ENCODE results near the gene UBE2J1.
"Not testable (repeated sequence)": the region's sequence is repeated elsewhere in the genome, so short reads cannot be mapped to it uniquely, and the experiment has no call there.

Gene UBE2J1

DNA sequence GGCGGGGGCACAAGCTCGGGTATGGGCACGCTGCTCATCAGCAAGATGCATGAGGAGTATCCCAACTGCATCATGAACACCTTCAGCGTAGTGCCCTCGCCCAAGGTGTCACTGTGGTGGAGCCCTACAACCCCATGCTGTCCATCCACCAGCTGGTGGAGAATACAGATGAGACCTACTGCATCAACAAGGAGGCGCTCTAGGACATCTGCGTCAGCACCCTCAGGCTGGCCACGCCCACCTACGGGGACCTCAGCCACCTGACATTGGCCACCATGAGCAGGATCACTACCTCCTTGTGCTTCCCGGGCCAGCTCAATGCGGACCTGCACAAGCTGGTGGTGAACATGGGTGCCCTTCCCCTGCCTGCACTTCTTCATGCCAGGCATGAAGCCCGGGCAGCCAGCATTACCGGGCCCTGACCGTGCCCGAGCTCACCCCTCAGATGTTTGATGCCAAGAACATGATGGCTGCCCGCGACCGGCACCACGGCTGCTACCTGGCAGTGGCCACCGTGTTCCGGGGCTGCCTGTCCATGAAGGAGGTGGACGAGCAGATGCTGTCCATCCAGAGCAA is 50.2 kb downstream of the UBE2J1 start:
- H3K27me3 ChIP-seq (ENCODE audit: insufficient read depth, low read length) = peaks cover 73% of the 10 kb centered on the region
- no peaks in the 10 kb centered on the region for H3K79me2 ChIP-seq (ENCODE audit: control insufficient read depth, insufficient read depth, low read length, unreplicated experiment)
- H3K4me3 ChIP-seq (ENCODE audit: low read depth, low read length) = no peak overlapping the region
- H2AFZ ChIP-seq (ENCODE audit: low read length, unreplicated experiment) = no peak overlapping the region
- H3K27ac ChIP-seq (ENCODE audit: low read depth, low read length) = no peak overlapping the region
- H3K4me1 ChIP-seq (ENCODE audit: control insufficient read depth, insufficient read depth, low read length, unreplicated experiment) = peaks cover 17% of the 10 kb centered on the region
- no peaks in the 10 kb centered on the region for H3K36me3 ChIP-seq (ENCODE audit: insufficient read depth, low read length)

DNA sequence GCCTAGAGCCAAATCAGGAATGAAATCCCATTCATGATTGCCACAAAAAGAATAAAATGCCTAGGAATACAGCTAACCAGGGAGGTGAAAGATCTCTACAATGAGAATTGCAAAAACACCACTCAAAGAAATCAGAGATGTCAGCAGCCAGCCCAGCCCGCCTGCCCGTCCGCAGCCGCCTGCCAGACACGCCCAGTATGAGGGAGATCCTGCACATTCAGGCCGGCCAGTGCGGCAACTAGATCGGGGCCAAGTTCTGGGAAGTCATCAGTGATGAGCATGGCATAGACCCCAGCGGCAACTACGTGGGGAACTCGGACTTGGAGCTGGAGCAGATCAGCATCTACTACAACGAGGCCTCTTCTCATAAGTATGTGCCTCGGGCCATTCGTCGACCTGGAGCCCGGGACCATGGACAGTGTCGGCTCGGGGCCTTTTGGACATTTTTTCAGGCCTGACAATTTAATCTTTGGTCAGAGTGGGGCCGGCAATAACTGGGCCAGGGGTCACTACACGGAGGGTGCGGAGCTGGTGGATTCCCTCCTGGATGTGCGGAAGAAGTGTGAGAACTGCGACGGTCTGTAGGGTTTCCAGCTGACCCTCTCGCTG is 50.8 kb downstream of the UBE2J1 start:
- Histone ChIP-seq H3K36me3 (ENCODE audit: insufficient read depth, low read length) (no peaks in the 10 kb centered on the region), H3K4me1 (ENCODE audit: control insufficient read depth, insufficient read depth, low read length, unreplicated experiment) (peaks cover 17% of the 10 kb centered on the region), H3K27ac (ENCODE audit: low read depth, low read length) (no peak overlapping the region), H3K4me3 (ENCODE audit: low read depth, low read length) (no peak overlapping the region), H2AFZ (ENCODE audit: low read length, unreplicated experiment) (no peak overlapping the region), H3K27me3 (ENCODE audit: insufficient read depth, low read length) (peaks cover 69% of the 10 kb centered on the region), H3K79me2 (ENCODE audit: control insufficient read depth, insufficient read depth, low read length, unreplicated experiment) (no peaks in the 10 kb centered on the region)

DNA sequence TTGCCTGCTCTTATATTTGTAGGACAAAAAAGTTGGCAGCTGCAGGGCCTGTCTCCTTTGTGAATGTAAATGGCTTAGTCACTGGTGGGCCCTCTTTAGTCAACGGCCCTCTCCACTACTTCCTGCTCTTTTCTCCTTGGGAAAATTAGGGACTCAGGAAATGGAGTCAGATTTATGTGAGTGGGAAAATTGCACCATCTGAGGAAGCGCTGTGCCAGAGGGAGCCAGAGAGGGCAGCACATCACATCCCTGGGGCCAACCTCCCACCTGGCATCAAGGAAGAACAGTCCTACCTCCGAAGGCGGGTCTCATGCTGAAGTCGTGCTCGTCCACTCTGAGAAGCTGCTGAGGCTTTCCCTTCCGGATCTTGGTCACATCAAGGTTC is 53.1 kb downstream of the UBE2J1 start:
- Histone ChIP-seq H3K27me3 (ENCODE audit: insufficient read depth, low read length) (peaks cover 57% of the 10 kb centered on the region), H3K4me1 (ENCODE audit: control insufficient read depth, insufficient read depth, low read length, unreplicated experiment) (peaks cover 17% of the 10 kb centered on the region), H3K79me2 (ENCODE audit: control insufficient read depth, insufficient read depth, low read length, unreplicated experiment) (no peaks in the 10 kb centered on the region), H3K27ac (ENCODE audit: low read depth, low read length) (no peak overlapping the region), H2AFZ (ENCODE audit: low read length, unreplicated experiment) (no peak overlapping the region), H3K4me3 (ENCODE audit: low read depth, low read length) (no peak overlapping the region), H3K36me3 (ENCODE audit: insufficient read depth, low read length) (no peaks in the 10 kb centered on the region)

DNA sequence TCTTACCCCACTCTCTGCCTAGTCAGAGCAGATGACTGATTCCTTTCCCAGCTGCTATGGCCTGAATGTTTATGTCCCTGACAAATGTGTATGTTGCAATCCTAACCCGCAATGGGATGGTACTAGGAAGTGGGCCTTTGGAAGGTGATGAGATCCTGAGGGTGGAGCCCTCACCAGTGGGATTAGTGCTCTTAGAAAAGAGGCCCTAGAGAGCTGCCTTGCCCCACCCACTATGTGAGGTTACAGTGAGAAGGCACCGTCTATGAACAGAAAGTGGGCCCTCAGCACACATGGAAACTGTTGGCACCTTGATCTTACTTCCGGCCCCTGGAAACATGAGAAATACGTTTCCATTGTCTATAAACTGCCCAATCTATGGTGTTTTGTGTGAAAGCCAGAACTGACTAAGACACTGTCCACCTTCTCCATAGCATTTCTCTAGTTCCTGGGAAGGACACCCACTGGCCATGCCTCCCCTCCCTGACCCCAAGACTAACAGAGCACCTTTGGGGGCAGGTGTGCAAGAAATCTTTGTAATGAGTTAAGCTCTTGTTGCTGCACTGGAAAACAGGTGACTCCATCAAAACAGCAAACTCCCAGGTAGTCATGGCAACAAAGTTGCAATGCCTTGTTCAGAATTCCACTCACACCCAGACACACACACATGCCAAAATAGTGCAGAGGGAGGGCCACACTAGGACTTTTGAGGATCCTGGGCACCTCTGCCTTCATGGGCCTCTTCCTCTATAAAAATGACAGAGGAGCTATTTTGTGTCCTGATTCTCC is 53.6 kb downstream of the UBE2J1 start:
- H3K79me2 ChIP-seq (ENCODE audit: control insufficient read depth, insufficient read depth, low read length, unreplicated experiment) = no peaks in the 10 kb centered on the region
- H3K27ac ChIP-seq (ENCODE audit: low read depth, low read length) = no peak overlapping the region
- H3K4me3 ChIP-seq (ENCODE audit: low read depth, low read length) = no peak overlapping the region
- no peaks in the 10 kb centered on the region for H3K36me3 ChIP-seq (ENCODE audit: insufficient read depth, low read length)
- H3K4me1 ChIP-seq (ENCODE audit: control insufficient read depth, insufficient read depth, low read length, unreplicated experiment) = peaks cover 17% of the 10 kb centered on the region
- peaks cover 60% of the 10 kb centered on the region for H3K27me3 ChIP-seq (ENCODE audit: insufficient read depth, low read length)
- H2AFZ ChIP-seq (ENCODE audit: low read length, unreplicated experiment) = no peak overlapping the region

DNA sequence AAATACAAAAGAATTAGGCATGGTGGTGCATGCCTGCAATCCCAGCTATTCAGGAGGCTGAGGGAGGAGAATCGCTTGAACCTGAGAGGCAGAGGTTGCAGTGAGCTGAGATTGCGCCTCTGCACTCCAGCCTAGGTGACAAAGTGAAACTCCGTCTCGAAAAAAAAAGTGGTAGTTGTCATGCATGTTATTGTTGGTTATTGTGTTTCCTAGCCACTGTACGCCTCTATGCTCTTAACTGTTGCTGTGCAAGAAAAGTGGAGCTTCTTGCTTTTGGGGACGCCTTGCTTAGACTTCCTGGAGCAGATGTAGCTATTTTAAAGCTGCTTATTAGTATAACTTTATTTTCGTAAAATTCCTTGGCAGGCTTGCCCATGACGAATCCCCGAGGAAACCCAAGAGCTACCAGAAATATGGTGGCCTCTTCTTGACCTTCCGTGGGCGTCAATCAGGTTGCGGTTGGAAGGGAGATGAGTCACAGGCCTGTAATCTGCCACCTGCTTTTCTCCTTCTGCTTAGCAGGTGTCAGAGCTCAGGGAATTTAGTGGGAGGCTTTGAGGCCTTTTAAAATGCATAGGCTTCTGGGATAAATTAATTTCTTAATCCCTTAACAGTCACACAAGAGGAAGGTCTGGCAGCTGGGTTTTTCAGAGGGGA is 54.7 kb downstream of the UBE2J1 start:
- Histone ChIP-seq H3K4me3 (ENCODE audit: low read depth, low read length) (no peak overlapping the region), H3K36me3 (ENCODE audit: insufficient read depth, low read length) (no peaks in the 10 kb centered on the region), H2AFZ (ENCODE audit: low read length, unreplicated experiment) (no peak overlapping the region), H3K4me1 (ENCODE audit: control insufficient read depth, insufficient read depth, low read length, unreplicated experiment) (peaks cover 17% of the 10 kb centered on the region), H3K27ac (ENCODE audit: low read depth, low read length) (no peak overlapping the region), H3K27me3 (ENCODE audit: insufficient read depth, low read length) (peaks cover 59% of the 10 kb centered on the region), H3K79me2 (ENCODE audit: control insufficient read depth, insufficient read depth, low read length, unreplicated experiment) (no peaks in the 10 kb centered on the region)

DNA sequence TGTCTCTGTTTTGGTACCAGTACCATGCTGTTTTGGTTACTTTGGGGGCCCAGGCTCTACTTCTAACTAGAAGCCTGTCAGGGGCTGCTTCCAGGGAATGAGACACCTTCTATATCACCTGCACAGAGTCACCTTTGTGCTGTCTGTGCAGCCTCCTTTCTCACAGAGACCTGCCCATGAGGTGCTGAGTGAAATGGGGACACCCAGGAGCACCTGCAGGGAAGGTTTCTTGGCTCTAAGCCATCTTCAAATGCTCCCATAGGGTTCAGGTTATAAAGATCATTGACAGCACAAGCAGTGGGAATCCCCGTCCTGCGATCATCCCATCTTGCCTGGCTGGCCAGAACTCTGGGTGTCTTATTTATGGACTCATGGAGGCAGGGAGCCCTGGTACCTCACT is 56.5 kb downstream of the UBE2J1 start:
- H3K27ac ChIP-seq (ENCODE audit: low read depth, low read length) = no peak overlapping the region
- no peaks in the 10 kb centered on the region for H3K36me3 ChIP-seq (ENCODE audit: insufficient read depth, low read length)
- no peak overlapping the region for H2AFZ ChIP-seq (ENCODE audit: low read length, unreplicated experiment)
- H3K27me3 ChIP-seq (ENCODE audit: insufficient read depth, low read length) = peaks cover 53% of the 10 kb centered on the region
- H3K79me2 ChIP-seq (ENCODE audit: control insufficient read depth, insufficient read depth, low read length, unreplicated experiment) = no peaks in the 10 kb centered on the region
- H3K4me3 ChIP-seq (ENCODE audit: low read depth, low read length) = no peak overlapping the region
- H3K4me1 ChIP-seq (ENCODE audit: control insufficient read depth, insufficient read depth, low read length, unreplicated experiment) = peaks cover 17% of the 10 kb centered on the region

DNA sequence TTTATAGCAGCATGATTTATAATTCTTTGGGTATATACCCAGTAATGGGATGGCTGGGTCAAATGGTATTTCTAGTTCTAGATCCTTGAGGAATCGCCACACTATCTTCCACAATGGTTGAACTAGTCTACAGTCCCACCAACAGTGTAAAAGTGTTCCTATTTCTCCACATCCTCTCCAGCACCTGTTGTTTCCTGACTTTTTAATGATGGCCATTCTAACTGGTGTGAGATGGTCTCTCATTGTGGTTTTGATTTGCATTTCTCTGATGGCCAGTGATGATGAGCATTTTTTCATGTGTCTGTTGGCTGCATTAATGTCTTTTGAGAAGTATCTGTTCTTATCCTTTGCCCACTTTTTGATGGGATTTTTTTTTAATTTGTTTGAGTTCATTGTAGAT is 57.4 kb downstream of the UBE2J1 start:
- peaks cover 17% of the 10 kb centered on the region for H3K4me1 ChIP-seq (ENCODE audit: control insufficient read depth, insufficient read depth, low read length, unreplicated experiment)
- not testable (repeated sequence) for H3K79me2 ChIP-seq (ENCODE audit: control insufficient read depth, insufficient read depth, low read length, unreplicated experiment); H3K36me3 ChIP-seq (ENCODE audit: insufficient read depth, low read length); H3K27ac ChIP-seq (ENCODE audit: low read depth, low read length); H3K4me3 ChIP-seq (ENCODE audit: low read depth, low read length); H2AFZ ChIP-seq (ENCODE audit: low read length, unreplicated experiment)
- H3K27me3 ChIP-seq (ENCODE audit: insufficient read depth, low read length) = peaks cover 53% of the 10 kb centered on the region

DNA sequence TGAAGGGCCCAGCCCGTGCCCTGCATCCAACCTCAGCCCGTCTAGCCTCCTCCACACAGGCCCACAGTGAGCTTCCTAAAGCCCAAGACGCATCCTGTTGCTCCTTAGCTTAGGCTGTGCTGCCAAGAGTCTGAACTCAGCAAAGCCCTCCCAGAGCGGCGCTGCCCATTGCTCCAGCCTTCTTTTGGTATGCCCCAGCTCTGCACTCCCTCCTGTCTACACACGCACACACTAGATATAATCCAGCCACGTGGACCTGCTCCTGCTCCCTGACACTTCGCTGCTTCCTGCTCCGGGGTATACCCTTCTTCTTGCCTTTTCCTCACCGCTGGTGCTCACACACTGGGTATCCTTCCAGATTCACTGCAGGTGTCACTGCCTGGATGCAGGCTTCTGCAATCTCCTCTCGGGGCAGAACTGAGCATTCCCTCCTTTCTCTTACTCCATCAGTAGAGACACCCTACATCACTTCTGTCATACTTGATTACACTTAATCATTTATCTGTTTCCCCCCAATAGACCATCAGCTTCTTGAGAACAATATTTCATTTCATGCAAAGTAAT is 61.2 kb downstream of the UBE2J1 start:
- H3K27me3 ChIP-seq (ENCODE audit: insufficient read depth, low read length) = peaks cover 77% of the 10 kb centered on the region
- no peaks in the 10 kb centered on the region for H3K4me1 ChIP-seq (ENCODE audit: control insufficient read depth, insufficient read depth, low read length, unreplicated experiment)
- H3K36me3 ChIP-seq (ENCODE audit: insufficient read depth, low read length) = no peaks in the 10 kb centered on the region
- H3K27ac ChIP-seq (ENCODE audit: low read depth, low read length) = no peak overlapping the region
- no peak overlapping the region for H3K4me3 ChIP-seq (ENCODE audit: low read depth, low read length)
- H2AFZ ChIP-seq (ENCODE audit: low read length, unreplicated experiment) = no peak overlapping the region
- no peaks in the 10 kb centered on the region for H3K79me2 ChIP-seq (ENCODE audit: control insufficient read depth, insufficient read depth, low read length, unreplicated experiment)

DNA sequence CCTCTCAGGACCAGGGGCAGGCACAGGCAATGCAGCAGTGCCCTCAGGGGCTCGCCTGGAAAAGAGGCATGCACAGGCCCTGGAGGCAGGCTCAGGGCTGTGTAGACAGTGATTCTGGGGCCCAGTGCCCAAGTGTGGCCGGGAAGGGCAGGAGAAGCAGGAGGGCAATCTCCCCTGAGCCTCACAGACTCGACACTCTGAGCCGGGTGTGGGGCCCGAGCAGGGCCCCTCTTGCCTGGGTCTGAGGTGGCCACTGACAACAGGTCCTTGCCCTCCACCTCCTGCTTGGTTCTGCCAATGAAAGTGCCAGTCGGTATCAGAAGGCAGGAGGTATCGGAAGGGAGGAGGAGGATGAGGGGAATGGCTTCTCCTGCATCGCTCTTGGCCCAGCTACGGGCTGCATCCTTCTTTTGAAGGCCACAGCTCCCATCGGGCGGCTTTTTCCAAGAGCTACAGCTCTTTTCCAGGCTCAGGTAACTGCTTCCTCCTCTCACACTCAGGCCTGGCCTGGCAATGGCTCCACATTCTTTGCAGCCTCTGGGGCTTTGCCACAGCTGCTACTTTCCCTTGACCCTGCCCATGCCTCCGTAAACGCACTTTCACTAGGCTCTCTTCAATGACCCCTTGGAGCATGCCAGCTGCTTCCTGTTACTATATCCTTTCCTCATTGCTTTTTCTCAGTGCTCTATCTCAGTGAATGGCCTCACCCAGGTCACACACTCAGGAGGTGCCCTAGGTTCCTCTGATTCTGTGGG is 61.9 kb downstream of the UBE2J1 start:
- Histone ChIP-seq H3K79me2 (ENCODE audit: control insufficient read depth, insufficient read depth, low read length, unreplicated experiment) (no peaks in the 10 kb centered on the region), H3K36me3 (ENCODE audit: insufficient read depth, low read length) (no peaks in the 10 kb centered on the region), H3K27ac (ENCODE audit: low read depth, low read length) (no peak overlapping the region), H3K4me3 (ENCODE audit: low read depth, low read length) (no peak overlapping the region), H3K27me3 (ENCODE audit: insufficient read depth, low read length) (peaks cover 79% of the 10 kb centered on the region), H2AFZ (ENCODE audit: low read length, unreplicated experiment) (no peak overlapping the region), H3K4me1 (ENCODE audit: control insufficient read depth, insufficient read depth, low read length, unreplicated experiment) (no peaks in the 10 kb centered on the region)

DNA sequence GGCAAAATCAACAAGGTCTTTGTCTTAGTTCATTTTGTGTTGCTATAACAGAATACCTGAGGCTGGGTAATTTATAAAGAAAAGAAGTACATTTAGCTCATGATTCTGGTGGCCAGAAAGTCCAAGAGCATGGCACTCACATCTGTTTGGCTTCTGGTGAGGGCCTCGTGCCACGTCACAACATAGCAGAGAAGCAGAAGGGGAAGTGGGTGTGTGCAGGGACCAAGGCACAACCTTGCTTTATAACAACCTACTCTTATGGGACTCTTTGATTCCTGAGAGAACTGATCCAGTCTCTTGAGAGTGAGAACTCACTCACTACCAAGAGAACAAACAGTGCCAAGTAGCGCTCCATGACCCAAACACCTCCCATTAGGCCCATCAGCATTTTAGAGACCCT is 62.8 kb downstream of the UBE2J1 start:
- Histone ChIP-seq H3K27ac (ENCODE audit: low read depth, low read length) (no peak overlapping the region), H2AFZ (ENCODE audit: low read length, unreplicated experiment) (no peak overlapping the region), H3K36me3 (ENCODE audit: insufficient read depth, low read length) (no peaks in the 10 kb centered on the region), H3K79me2 (ENCODE audit: control insufficient read depth, insufficient read depth, low read length, unreplicated experiment) (no peaks in the 10 kb centered on the region), H3K4me3 (ENCODE audit: low read depth, low read length) (no peak overlapping the region), H3K27me3 (ENCODE audit: insufficient read depth, low read length) (peaks cover 84% of the 10 kb centered on the region), H3K4me1 (ENCODE audit: control insufficient read depth, insufficient read depth, low read length, unreplicated experiment) (no peaks in the 10 kb centered on the region)

Data from ACC112 (cell line).